SK-N-SH treated with all-trans-retinoic acid at 6 μM for 48 hours (cell line): ENCODE data around the gene NKAIN1.

Experiments used
- ATAC-seq: fragments of 200-7000 bp; cut with Tn5 transposase; 3 replicates; pipeline ENCODE4 v1.9.1; 2020; ENCODE audit warnings: mild to moderate bottlenecking, moderate library complexity
- BACH2 ChIP-seq: fragments of 250-450 bp; sonication (Bioruptor Pico); IDR thresholded peaks from 2 replicates; pipeline ENCODE4 v1.9.0; 2021; ENCODE audit warnings: mild to moderate bottlenecking, borderline replicate concordance
- CREB5 ChIP-seq: fragments of 250-450 bp; sonication (Bioruptor Pico); IDR thresholded peaks from 2 replicates; pipeline ENCODE4 v1.5.1; 2020; ENCODE audit warnings: low read depth, mild to moderate bottlenecking, moderate library complexity
- CSDC2 ChIP-seq: fragments of 250-450 bp; sonication (Bioruptor Pico); IDR thresholded peaks from 2 replicates; pipeline ENCODE4 v1.5.0; 2020; ENCODE audit warnings: mild to moderate bottlenecking, moderate library complexity
- CSRNP3 ChIP-seq: fragments of 250-450 bp; sonication (Bioruptor Pico); IDR thresholded peaks from 2 replicates; pipeline ENCODE4 v1.5.1; 2021; ENCODE audit warnings: mild to moderate bottlenecking, moderate library complexity
- ESRRG ChIP-seq: fragments of 250-450 bp; sonication (Bioruptor Pico); IDR thresholded peaks from 2 replicates; pipeline ENCODE4 v1.6.1; 2021; ENCODE audit warnings: mild to moderate bottlenecking
- GLIS3 ChIP-seq: fragments of 250-450 bp; sonication (Bioruptor Pico); IDR thresholded peaks from 2 replicates; pipeline ENCODE4 v1.5.0; 2020; ENCODE audit warnings: mild to moderate bottlenecking, moderate library complexity
- ISL1 ChIP-seq: fragments of 250-450 bp; sonication (Bioruptor Pico); IDR thresholded peaks from 2 replicates; pipeline ENCODE4 v2.1.2; 2022; ENCODE audit warnings: mild to moderate bottlenecking, moderate library complexity
- OSR1 ChIP-seq: fragments of 250-450 bp; sonication (Bioruptor Pico); IDR thresholded peaks from 2 replicates; pipeline ENCODE4 v1.8.0; 2022; ENCODE audit warnings: moderate library complexity, mild to moderate bottlenecking, inconsistent platforms
- PATZ1 ChIP-seq: fragments of 250-450 bp; sonication (Bioruptor Pico); IDR thresholded peaks from 2 replicates; pipeline ENCODE4 v1.8.0; 2020; ENCODE audit warnings: mild to moderate bottlenecking, moderate library complexity, borderline replicate concordance
- POU6F1 ChIP-seq: fragments of 250-450 bp; sonication (Bioruptor Pico); IDR thresholded peaks from 2 replicates; pipeline ENCODE4 v1.8.0; 2021; ENCODE audit warnings: low read depth, mild to moderate bottlenecking, moderate library complexity, borderline replicate concordance
- PPARA ChIP-seq: fragments of 250-450 bp; sonication (Bioruptor Pico); IDR thresholded peaks from 2 replicates; pipeline ENCODE4 v1.5.0; 2020; ENCODE audit warnings: mild to moderate bottlenecking, borderline replicate concordance
- RARB ChIP-seq: fragments of 250-450 bp; sonication (Bioruptor Pico); IDR thresholded peaks from 2 replicates; pipeline ENCODE4 v1.8.0; 2021; ENCODE audit warnings: mild to moderate bottlenecking, moderate library complexity
- SNAI2 ChIP-seq: fragments of 250-450 bp; sonication (Bioruptor Pico); IDR thresholded peaks from 2 replicates; pipeline ENCODE4 v1.5.0; 2020; ENCODE audit warnings: mild to moderate bottlenecking, moderate library complexity
- TCF4 ChIP-seq: fragments of 250-450 bp; sonication (Bioruptor Pico); IDR thresholded peaks from 2 replicates; pipeline ENCODE4 v1.8.0; 2021; ENCODE audit warnings: mild to moderate bottlenecking, moderate library complexity, borderline replicate concordance
- TOX ChIP-seq: fragments of 250-450 bp; sonication (Bioruptor Pico); IDR thresholded peaks from 2 replicates; pipeline ENCODE4 v1.8.0; 2021; ENCODE audit warnings: mild to moderate bottlenecking, moderate library complexity, borderline replicate concordance
- TSHZ2 ChIP-seq: fragments of 250-450 bp; sonication (Bioruptor Pico); IDR thresholded peaks from 2 replicates; pipeline ENCODE4 v1.5.0; 2020; ENCODE audit warnings: mild to moderate bottlenecking, moderate library complexity
- ZFP3 ChIP-seq: fragments of 250-450 bp; sonication (Bioruptor Pico); IDR thresholded peaks from 2 replicates; pipeline ENCODE4 v1.5.0; 2020; ENCODE audit warnings: mild to moderate bottlenecking, moderate library complexity
- ZFP30 ChIP-seq: fragments of 450-650 bp; formaldehyde crosslinking; IDR thresholded peaks from 2 replicates; pipeline ENCODE4 v1.5.0; 2022; ENCODE audit warnings: mild to moderate bottlenecking, moderate library complexity
- ZNF565 ChIP-seq: fragments of 450-650 bp; formaldehyde crosslinking; conservative IDR thresholded peaks from 2 replicates; pipeline ENCODE4 v1.5.0; 2020; ENCODE audit warnings: low read depth, mild to moderate bottlenecking, moderate library complexity
- ZNF70 ChIP-seq: fragments of 450-650 bp; formaldehyde crosslinking; IDR thresholded peaks from 2 replicates; pipeline ENCODE4 v1.5.0; 2020; ENCODE audit warnings: mild to moderate bottlenecking, moderate library complexity
- ZNF8 ChIP-seq: fragments of 450-650 bp; formaldehyde crosslinking; IDR thresholded peaks from 2 replicates; pipeline ENCODE4 v1.5.0; 2020; ENCODE audit warnings: mild to moderate bottlenecking, moderate library complexity

Gene NKAIN1

GRCh38 chr1:31183126-31183525 lies 56.6 kb downstream of the NKAIN1 start (continued):
- TF ChIP-seq PATZ1 (CRISPR knock-in tag) (no peak), ESRRG (no peak), BACH2 (CRISPR knock-in tag) (no peak)

GRCh38 chr1:31182352-31182751 lies 57.3 kb downstream of the NKAIN1 start:
- ATAC-seq = peak; percentile 62

More at GRCh38 chr1:31182352-31182751, 57.3 kb downstream of the NKAIN1 start:
- TF ChIP-seq GLIS3 (CRISPR knock-in tag) (no peak), ZNF8 (no peak), RARB (CRISPR knock-in tag) (no peak), ZFP3 (no peak), PATZ1 (CRISPR knock-in tag) (no peak), OSR1 (CRISPR knock-in tag) (no peak), CSRNP3 (CRISPR knock-in tag) (no peak), TSHZ2 (CRISPR knock-in tag) (no peak), ZFP30 (CRISPR knock-in tag) (no peak), POU6F1 (CRISPR knock-in tag) (no peak), TOX (no peak), ISL1 (CRISPR knock-in tag) (no peak), PPARA (CRISPR knock-in tag) (no peak), ZNF565 (CRISPR knock-in tag) (no peak), CSDC2 (CRISPR knock-in tag) (no peak), CREB5 (CRISPR knock-in tag) (no peak), ZNF70 (CRISPR knock-in tag) (no peak), TCF4 (CRISPR knock-in tag) (no peak), SNAI2 (CRISPR knock-in tag) (no peak)
